ENCODE results near the gene CD82.

DNA sequence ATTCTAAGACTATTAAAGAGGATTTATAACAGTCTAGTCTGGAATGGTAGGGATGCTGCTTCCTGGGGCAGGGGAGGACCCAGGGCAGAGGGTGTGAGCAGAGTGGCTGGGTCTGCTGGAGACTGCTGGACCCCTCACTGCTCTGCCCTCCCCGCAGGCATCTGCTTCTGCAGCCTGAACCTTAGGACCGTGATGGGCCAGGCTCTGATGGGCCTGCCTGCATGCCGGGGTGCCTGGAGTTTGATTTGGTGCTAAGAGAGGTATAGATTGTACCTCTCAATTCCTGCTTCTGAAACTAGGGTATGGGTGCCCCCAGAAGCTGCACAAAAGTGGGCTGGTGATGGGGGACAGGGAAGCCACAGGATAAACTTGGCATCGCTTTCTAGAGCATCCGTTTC is 54.9 kb downstream of the CD82 start:
- TF ChIP-seq POLR2A (IDR thresholded peaks at IDR 0.05; ENCODE audit: low read depth, low read length) (no peak), TAF1 (IDR thresholded peaks at IDR 0.05; ENCODE audit: low read depth, low read length) (no peak), POLR2AphosphoS5 (IDR thresholded peaks at IDR 0.05; ENCODE audit: low read depth, low read length) (no peak), PAX5 (IDR thresholded peaks at IDR 0.05; ENCODE audit: insufficient read depth, low read length, severe bottlenecking) (no peak)
